Effector memory CD8-positive, alpha-beta T cell (primary cell): ENCODE data around the gene WWOX.
A peak's percentile ranks its signal among the peaks of the same experiment; 100 is the strongest.

Experiments used
- ATAC-seq: fragments of 150-1000 bp; cut with Tn5 transposase; replicated peaks from 2 replicates; pipeline ENCODE4 v1.10.0; 2021; ENCODE audit warnings: mild to moderate bottlenecking, moderate library complexity
- DNase-seq, 3 experiments: peaks; one replicate each; pipeline ENCODE4 v3.0.0; 2021
- H3K27ac Mint-ChIP-seq, 2 donors: one replicate each; pipeline ENCODE4 v1.8.0; 2022; ENCODE audit warnings: mild to moderate bottlenecking in 2 of 2, mixed read lengths in 2 of 2, moderate library complexity in 2 of 2
- H3K27me3 Mint-ChIP-seq, 2 donors: one replicate each; pipeline ENCODE4 v1.8.0; 2022; ENCODE audit warnings: mixed read lengths in 2 of 2
- H3K36me3 Mint-ChIP-seq: one replicate; pipeline ENCODE4 v1.8.0; 2022; ENCODE audit warnings: mild to moderate bottlenecking, moderate library complexity, mixed read lengths; ENCODE audit not compliant: insufficient read depth
- H3K4me1 Mint-ChIP-seq, 2 donors: one replicate each; pipeline ENCODE4 v1.8.0; 2022; ENCODE audit warnings: low read depth in 2 of 2, mixed read lengths in 2 of 2
- H3K4me3 Mint-ChIP-seq, 2 donors: one replicate each; pipeline ENCODE4 v1.8.0; 2022; ENCODE audit warnings: mild to moderate bottlenecking in 2 of 2, mixed read lengths in 2 of 2, moderate library complexity in 2 of 2
- H3K9me3 Mint-ChIP-seq, 2 donors: one replicate each; pipeline ENCODE4 v1.8.0; 2022; ENCODE audit warnings: mixed read lengths in 2 of 2

WWOX gene

GRCh38 chr16:78217276-78217675, 117.8 kb downstream of the WWOX start:
- Mint-ChIP-seq H3K27ac (no peak overlapping the region), H3K36me3 (no peaks in the 10 kb centered on the region), H3K9me3 (no peaks in the 10 kb centered on the region), H3K4me1 (no peaks in the 10 kb centered on the region), H3K27me3 (no peaks in the 10 kb centered on the region), H3K4me3 (no peak overlapping the region)
- DNase-seq (no peak), ATAC-seq (no peak)

- Mint-ChIP-seq H3K36me3 (no peaks in the 10 kb centered on the region), H3K27me3 (no peaks in the 10 kb centered on the region), H3K9me3 (no peaks in the 10 kb centered on the region), H3K27ac (no peak overlapping the region), H3K4me3 (no peak overlapping the region), H3K4me1 (no peaks in the 10 kb centered on the region)
- ATAC-seq (no peak), DNase-seq (no peak)
Observed at GRCh38 chr16:78218279-78218678, 118.8 kb downstream of the WWOX start.

GRCh38 chr16:78218856-78219651, 119.6 kb downstream of the WWOX start:
- Mint-ChIP-seq H3K9me3 (no peaks in the 10 kb centered on the region), H3K4me3 (no peak overlapping the region), H3K4me1 (no peaks in the 10 kb centered on the region), H3K27ac (no peak overlapping the region), H3K36me3 (no peaks in the 10 kb centered on the region), H3K27me3 (no peaks in the 10 kb centered on the region)
- ATAC-seq (no peak), DNase-seq (no peak)

- no peak for DNase-seq
- H3K9me3 Mint-ChIP-seq, result no peaks in the 10 kb centered on the region
- no peak overlapping the region for H3K4me3 Mint-ChIP-seq
- H3K4me1 Mint-ChIP-seq, result no peaks in the 10 kb centered on the region
- no peak for ATAC-seq
- H3K27ac Mint-ChIP-seq, result no peak overlapping the region
- no peaks in the 10 kb centered on the region for H3K27me3 Mint-ChIP-seq
- no peaks in the 10 kb centered on the region for H3K36me3 Mint-ChIP-seq
Observed at GRCh38 chr16:78220571-78220970, 121.1 kb downstream of the WWOX start.

GRCh38 chr16:78221892-78222291, 122.4 kb downstream of the WWOX start:
- H3K4me1 Mint-ChIP-seq, result no peaks in the 10 kb centered on the region
- no peaks in the 10 kb centered on the region for H3K27me3 Mint-ChIP-seq
- no peak overlapping the region for H3K27ac Mint-ChIP-seq
- DNase-seq (no peak), ATAC-seq (no peak)
- no peaks in the 10 kb centered on the region for H3K36me3 Mint-ChIP-seq
- H3K4me3 Mint-ChIP-seq, result no peak overlapping the region
- H3K9me3 Mint-ChIP-seq, result no peaks in the 10 kb centered on the region

GRCh38 chr16:78224342-78224741, 124.9 kb downstream of the WWOX start:
- no peak for ATAC-seq

GRCh38 chr16:78225919-78226318, 126.5 kb downstream of the WWOX start:
- no peak for ATAC-seq
- no peaks in the 10 kb centered on the region for H3K36me3 Mint-ChIP-seq
- no peaks in the 10 kb centered on the region for H3K9me3 Mint-ChIP-seq
- no peak overlapping the region for H3K4me3 Mint-ChIP-seq
- no peak for DNase-seq
- H3K27me3 Mint-ChIP-seq, result no peaks in the 10 kb centered on the region
- H3K4me1 Mint-ChIP-seq, result no peaks in the 10 kb centered on the region
- no peak overlapping the region for H3K27ac Mint-ChIP-seq

More at GRCh38 chr16:78224342-78224741, 124.9 kb downstream of the WWOX start:
- Mint-ChIP-seq H3K4me3 (no peak overlapping the region), H3K27me3 (no peaks in the 10 kb centered on the region), H3K9me3 (no peaks in the 10 kb centered on the region), H3K36me3 (no peaks in the 10 kb centered on the region), H3K4me1 (no peaks in the 10 kb centered on the region), H3K27ac (no peak overlapping the region)
- no peak for DNase-seq

- Mint-ChIP-seq H3K36me3 (no peaks in the 10 kb centered on the region), H3K4me3 (no peak overlapping the region), H3K9me3 (no peaks in the 10 kb centered on the region), H3K4me1 (no peaks in the 10 kb centered on the region), H3K27ac (no peak overlapping the region), H3K27me3 (no peaks in the 10 kb centered on the region)
- DNase-seq (no peak), ATAC-seq (no peak)
Observed at GRCh38 chr16:78227855-78228254, 128.4 kb downstream of the WWOX start.

- no peaks in the 10 kb centered on the region for H3K9me3 Mint-ChIP-seq
- DNase-seq (no peak), ATAC-seq (no peak)
- no peak overlapping the region for H3K4me3 Mint-ChIP-seq
- H3K4me1 Mint-ChIP-seq, result no peaks in the 10 kb centered on the region
- H3K27me3 Mint-ChIP-seq, result no peaks in the 10 kb centered on the region
- H3K27ac Mint-ChIP-seq, result no peak overlapping the region
- H3K36me3 Mint-ChIP-seq, result no peaks in the 10 kb centered on the region
Observed at GRCh38 chr16:78228704-78229103, 129.2 kb downstream of the WWOX start.

GRCh38 chr16:78230832-78231231, 131.4 kb downstream of the WWOX start:
- no peak overlapping the region for H3K4me3 Mint-ChIP-seq
- H3K9me3 Mint-ChIP-seq, result no peaks in the 10 kb centered on the region
- H3K36me3 Mint-ChIP-seq, result no peaks in the 10 kb centered on the region
- no peak overlapping the region for H3K27ac Mint-ChIP-seq
- H3K4me1 Mint-ChIP-seq, result peaks cover 2 to 4% of the 10 kb centered on the region in 2 donors
- H3K27me3 Mint-ChIP-seq, result no peaks in the 10 kb centered on the region
- DNase-seq, result no peak
- ATAC-seq, result no peak

- DNase-seq (peak; percentile 56 to 68 (median 63)), ATAC-seq (peak; percentile 75)
- no peak overlapping the region for H3K4me3 Mint-ChIP-seq
- peaks cover 5% of the 10 kb centered on the region for H3K36me3 Mint-ChIP-seq
- H3K4me1 Mint-ChIP-seq, result peaks cover 2 to 8% of the 10 kb centered on the region in 2 donors
- no peaks in the 10 kb centered on the region for H3K9me3 Mint-ChIP-seq
- H3K27ac Mint-ChIP-seq, result no peak overlapping the region
- no peaks in the 10 kb centered on the region for H3K27me3 Mint-ChIP-seq
Observed at GRCh38 chr16:78235168-78235800, 135.8 kb downstream of the WWOX start.

GRCh38 chr16:78235876-78236275, 136.4 kb downstream of the WWOX start:
- peaks cover 2 to 8% of the 10 kb centered on the region in 2 donors for H3K4me1 Mint-ChIP-seq
- no peaks in the 10 kb centered on the region for H3K9me3 Mint-ChIP-seq
- no peak overlapping the region for H3K4me3 Mint-ChIP-seq
- H3K27me3 Mint-ChIP-seq, result no peaks in the 10 kb centered on the region
- peaks cover 5% of the 10 kb centered on the region for H3K36me3 Mint-ChIP-seq
- no peak for DNase-seq
- no peak overlapping the region for H3K27ac Mint-ChIP-seq
- no peak for ATAC-seq

- Mint-ChIP-seq H3K27me3 (no peaks in the 10 kb centered on the region), H3K9me3 (no peaks in the 10 kb centered on the region), H3K4me1 (peaks cover 2 to 8% of the 10 kb centered on the region in 2 donors), H3K36me3 (peaks cover 5% of the 10 kb centered on the region), H3K27ac (no peak overlapping the region), H3K4me3 (no peak overlapping the region)
- DNase-seq, result no peak
- no peak for ATAC-seq
Observed at GRCh38 chr16:78237841-78238240, 138.4 kb downstream of the WWOX start.
